GM18867 (cell line): Measurements from ENCODE around the gene ACSS1.
A peak's percentile ranks its signal among the peaks of the same experiment; 100 is the strongest.

Experiments used
- ATAC-seq: cut with Tn5 transposase; IDR thresholded peaks from one replicate; pipeline ENCODE4 v1.9.1; 2021; ENCODE audit warnings: mild to moderate bottlenecking, moderate library complexity; ENCODE audit not compliant: unreplicated experiment

ACSS1 gene

GRCh38 chr20:24996449-24997377 is 61.2 kb downstream of the ACSS1 start:
- ATAC-seq: no peak

DNA sequence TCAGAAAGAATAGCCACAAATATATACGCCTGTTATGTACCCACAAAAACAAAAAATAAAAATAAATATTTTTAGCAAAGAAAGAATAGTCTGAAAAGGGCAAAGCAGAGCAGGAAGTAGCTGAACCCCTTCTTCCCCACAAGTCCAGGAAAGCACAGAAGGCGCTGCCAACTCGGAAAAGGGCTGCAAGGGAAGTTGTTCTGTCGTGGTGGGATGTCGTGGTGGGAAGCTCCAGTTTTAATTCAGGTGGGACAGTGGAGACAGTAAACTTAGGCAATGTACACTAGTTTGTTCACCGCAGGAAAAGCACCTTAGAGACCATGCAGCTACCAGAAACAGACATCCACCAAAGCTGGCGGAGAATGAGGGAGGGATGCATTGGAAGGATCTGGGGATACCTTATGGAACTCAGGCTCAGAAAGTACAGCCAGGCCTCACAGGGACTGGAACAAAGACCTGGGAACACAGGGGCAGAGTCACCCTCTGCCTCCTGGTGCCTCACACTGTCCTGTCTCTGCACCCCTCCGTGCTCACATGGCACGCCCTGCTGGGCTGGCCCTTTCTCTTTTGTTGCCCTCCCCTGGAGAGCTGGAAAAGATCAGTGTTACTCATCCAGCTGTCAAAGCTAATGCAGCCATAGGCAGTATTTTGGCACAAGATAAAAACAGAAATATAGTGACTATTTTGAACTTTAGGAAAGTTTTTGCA is 62.0 kb downstream of the ACSS1 start:
- ATAC-seq: no peak

GRCh38 chr20:24994470-24995368 is 63.2 kb downstream of the ACSS1 start:
- peak; percentile 31 for ATAC-seq

DNA sequence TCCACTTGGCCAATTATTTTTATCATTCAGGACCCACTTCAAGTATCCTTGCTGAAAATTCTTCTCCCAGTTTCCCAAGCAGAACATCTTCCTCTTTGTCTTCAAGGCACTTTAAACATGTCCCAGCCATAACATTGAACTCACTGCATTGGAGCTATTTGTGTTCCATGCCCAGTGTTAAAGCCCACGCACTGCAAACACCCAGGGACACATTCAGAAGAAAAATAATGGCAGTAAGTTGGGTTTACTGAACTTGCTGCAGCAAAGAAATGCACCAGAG is 63.8 kb downstream of the ACSS1 start:
- no peak for ATAC-seq

DNA sequence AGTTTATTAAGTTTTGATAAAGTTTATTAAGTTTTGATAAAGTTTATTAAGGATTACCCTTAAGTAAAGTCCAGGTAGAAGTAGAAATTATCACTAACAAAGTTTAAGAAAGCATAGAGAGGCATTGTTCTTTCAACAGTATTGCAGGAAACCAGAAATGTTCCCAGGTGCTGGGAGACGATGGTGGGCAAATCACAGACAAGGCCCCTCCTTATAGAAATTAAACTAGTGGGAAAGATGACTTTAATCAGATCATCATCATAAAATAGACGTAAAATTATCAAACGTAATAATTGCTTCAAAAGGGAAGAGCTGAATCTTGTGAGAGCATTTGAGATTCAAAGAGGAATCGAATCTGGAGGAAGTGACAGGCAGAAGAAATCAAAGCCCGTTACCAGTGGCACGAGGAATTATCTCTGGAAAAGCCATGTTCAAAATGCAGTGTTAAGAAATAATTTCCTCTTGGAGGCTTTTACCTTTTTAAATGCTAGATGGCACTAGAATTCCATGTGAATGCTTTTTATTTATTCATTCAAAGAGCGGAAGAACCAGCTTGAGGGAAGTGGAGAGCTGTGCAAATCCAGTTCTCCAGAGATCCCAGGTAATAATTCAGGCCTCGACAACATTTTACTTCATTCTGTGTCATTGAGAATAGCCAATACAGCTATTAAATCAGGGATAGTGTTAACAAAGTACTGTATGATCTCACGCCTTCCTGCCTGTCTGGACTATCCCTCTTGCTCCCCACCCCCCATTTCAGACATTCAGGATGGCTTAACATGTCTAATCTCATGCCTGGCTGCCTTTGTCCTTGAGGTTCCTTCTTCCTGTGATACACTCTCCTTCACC is 64.4 kb downstream of the ACSS1 start:
- no peak for ATAC-seq

DNA sequence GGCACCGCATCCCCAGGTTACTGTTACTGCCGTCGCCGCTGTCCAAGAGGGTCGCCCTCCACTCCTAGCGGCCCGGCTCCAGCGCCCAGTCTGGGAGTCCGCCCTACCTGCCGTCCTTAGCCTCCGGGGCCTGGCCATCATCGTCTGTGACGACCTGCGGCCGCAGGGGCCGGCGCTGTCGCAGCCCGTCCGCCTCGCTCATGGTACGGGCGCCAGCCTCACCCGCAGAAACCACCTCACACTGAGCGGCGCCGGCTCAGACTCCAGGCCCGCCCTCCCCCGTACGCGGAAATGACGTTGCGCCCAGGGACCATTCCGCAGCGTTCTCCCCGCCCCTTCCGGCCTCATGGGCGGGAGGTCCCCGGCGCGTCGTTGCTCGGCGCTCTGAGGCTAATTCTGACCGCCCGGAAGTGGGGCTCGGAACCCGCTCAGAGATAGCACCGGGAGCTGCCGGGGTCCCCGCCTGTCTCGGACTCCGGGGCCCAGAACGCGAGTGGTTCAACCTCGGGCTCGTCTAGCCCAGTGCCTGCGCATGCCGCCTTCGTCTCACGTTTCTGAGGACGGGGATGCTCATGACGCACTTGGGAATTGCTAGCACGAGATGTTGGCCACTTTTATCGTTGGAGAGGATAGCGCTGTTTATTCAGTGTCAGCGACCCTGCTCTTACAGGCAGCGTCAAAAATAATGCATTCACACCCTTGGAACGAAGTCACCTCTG is 65.3 kb downstream of the ACSS1 start, which contains the start of gene APMAP:
Gene APMAP, minus strand, starts transcription at position 265 of the 719 bp plus-strand sequence. Its CDS starts 63 bp downstream, at position 202.
- peak; percentile 96 for ATAC-seq

GRCh38 chr20:24991897-24992486 is 65.9 kb downstream of the ACSS1 start:
- peak; percentile 25 for ATAC-seq

- no peak for ATAC-seq
Measured at GRCh38 chr20:24990810-24991252, 67.1 kb downstream of the ACSS1 start.

- ATAC-seq: no peak
Measured at GRCh38 chr20:24989162-24989561, 68.8 kb downstream of the ACSS1 start.

DNA sequence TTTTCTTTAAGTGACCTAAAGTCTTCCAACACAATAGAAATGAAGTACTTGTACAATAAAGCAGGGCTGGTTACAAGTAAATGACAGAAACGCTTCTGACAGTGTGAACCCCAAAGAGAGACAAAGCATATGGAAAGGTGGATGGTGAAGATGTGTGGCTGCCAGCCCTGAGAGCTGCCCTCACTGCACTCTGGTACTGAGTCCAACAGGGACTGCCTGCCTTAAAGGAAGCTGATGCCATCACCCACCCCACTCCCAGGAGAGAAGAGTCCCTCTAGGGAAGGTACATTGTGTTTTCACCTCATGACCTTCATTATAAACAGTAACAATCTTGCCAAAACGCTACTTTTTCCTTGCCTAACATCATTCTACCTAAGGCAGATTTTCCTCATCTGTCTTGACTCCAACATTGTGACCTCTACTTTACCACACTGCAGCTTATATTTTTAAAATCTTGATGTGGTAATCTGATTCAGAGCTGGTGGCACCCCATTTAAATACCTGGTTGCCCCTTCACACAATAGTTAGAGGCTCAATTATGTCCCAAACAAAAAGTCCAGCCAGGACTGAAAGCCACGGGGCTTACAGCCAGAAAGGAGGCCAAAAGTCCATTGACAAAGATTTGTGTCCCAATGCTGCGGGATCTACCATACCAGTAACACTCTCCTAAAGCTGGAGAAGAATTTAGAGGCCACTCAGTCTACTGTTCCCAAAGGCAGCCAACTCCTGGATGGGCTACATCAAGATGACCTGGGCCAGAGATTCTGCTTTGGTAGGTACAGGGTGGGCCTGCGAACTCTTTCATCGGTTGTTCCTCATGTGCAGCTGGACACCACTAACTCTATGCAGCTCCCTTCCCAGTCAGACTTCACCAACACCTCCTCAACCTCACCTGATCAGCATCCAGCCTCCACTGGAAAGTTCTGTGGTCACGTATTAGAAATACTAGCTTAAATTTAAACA is 69.8 kb downstream of the ACSS1 start:
- ATAC-seq: no peak

- no peak for ATAC-seq
Measured at GRCh38 chr20:24987244-24987643, 70.7 kb downstream of the ACSS1 start.

DNA sequence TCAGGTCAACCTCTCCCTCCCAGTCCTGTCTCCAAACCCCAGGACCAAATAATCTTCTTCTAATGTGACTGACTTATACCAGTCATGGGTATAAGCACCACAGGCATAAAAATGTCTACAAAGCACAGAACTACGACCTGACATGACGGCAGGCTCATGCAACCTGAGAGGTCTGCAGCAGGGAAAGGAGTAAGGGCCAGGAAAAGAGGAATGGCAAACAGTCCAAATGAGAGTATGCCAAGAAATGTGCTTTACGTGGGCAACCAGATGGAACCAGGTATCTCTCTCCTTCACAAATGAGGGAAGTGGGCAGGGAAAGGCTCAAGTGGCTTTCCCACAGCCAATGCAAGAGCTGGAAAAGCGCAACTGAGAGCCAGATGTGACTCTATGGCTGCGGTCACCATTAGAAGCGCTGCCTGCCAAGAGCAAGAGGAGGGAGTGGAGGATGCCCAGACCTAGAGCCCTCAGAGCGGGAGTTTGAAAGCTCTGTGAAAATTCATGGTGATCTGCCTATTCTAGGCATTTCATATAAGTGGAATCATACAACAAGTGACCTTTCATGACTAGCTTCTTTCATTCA is 71.4 kb downstream of the ACSS1 start:
- ATAC-seq: no peak

- ATAC-seq: no peak
Measured at GRCh38 chr20:24985802-24986201, 72.1 kb downstream of the ACSS1 start.

DNA sequence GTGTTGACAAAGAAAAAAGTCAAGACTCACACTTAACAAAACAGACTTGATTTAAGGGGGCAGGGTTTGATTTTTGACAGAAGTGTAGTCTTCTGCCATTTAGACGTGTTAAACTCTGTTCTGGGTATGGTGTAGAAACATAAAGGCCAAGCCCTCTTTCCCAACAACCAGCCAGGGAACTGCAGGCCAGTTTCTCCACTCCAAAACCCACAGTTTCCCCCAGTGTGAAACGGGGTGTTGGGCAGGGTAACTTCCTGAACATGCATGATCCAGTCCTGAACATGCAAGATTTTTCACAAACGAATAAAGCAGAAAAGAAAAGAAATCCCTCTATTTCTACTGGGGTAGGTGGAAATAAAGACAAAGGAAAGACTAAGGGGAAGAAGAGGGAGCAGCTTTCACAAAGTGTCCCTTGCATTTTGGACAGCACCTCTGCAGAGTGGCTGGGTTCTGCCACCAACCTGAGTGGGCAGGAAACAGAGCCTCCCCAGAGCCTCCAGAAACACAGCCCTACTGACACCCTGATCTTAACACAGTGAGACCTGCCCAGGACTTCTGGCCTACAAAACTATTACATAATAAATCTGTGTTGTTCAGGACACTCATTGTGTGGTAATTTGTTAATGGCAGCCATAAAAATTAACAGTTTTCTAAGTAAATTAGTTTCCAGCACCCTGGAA is 72.8 kb downstream of the ACSS1 start:
- no peak for ATAC-seq

GRCh38 chr20:24983896-24984295 is 74.0 kb downstream of the ACSS1 start:
- ATAC-seq: no peak

- ATAC-seq: no peak
Measured at GRCh38 chr20:24981790-24982189, 76.1 kb downstream of the ACSS1 start.

DNA sequence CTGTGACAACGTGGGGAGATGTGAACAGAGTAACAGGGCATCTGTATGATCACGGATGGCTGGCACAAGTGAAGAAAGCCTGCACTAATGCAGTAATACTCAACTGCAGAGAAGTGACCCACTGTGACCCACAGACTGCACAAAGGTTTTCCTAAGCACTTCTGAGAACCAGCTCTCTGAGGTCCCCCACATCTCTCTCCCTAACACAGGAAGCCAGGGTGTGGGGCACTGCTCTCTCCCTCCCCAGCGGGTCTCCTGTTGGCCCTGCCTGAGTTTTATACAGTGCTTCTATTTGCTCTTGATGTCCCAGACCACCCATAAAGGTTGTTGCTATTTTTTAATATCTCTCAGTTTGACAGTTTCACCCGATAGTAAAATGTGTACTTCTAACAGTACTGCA is 76.7 kb downstream of the ACSS1 start:
- no peak for ATAC-seq
